ENCODE data around the gene CKMT1A.
"Not testable (repeated sequence)": the region's sequence is repeated elsewhere in the genome, so short reads cannot be mapped to it uniquely, and the experiment has no call there.

GRCh38 chr15:43693148-43694022 is at the start of gene CKMT1A:
- TF ChIP-seq EZH2phosphoT487 (IDR thresholded peaks at IDR 0.05; ENCODE audit: insufficient read depth, low read depth); EZH2 (IDR thresholded peaks at IDR 0.05; ENCODE audit: insufficient read depth, poor library complexity, severe bottlenecking): not testable (repeated sequence)
